GM19372 (cell line): ENCODE results near the gene SIRPA.

ENCODE experiments used
- ATAC-seq: cut with Tn5 transposase; IDR thresholded peaks from one replicate; pipeline ENCODE4 v1.9.1; 2021; ENCODE audit warnings: mild to moderate bottlenecking, low read depth, moderate library complexity; ENCODE audit not compliant: unreplicated experiment

Gene SIRPA

GRCh38 chr20:1927217-1927616 lies 32.0 kb downstream of the SIRPA start:
- ATAC-seq: no peak

GRCh38 chr20:1928154-1928553 lies 32.9 kb downstream of the SIRPA start:
- ATAC-seq: no peak

GRCh38 chr20:1928782-1929181 lies 33.6 kb downstream of the SIRPA start:
- ATAC-seq: no peak

- no peak for ATAC-seq
Observed at GRCh38 chr20:1929460-1929859, 34.3 kb downstream of the SIRPA start.

- no peak for ATAC-seq
Observed at GRCh38 chr20:1930165-1930564, 35.0 kb downstream of the SIRPA start.

GRCh38 chr20:1931830-1932229 lies 36.6 kb downstream of the SIRPA start:
- ATAC-seq: no peak

- no peak for ATAC-seq
Observed at GRCh38 chr20:1932971-1933370, 37.8 kb downstream of the SIRPA start.

- ATAC-seq: no peak
Observed at GRCh38 chr20:1933465-1933870, 38.3 kb downstream of the SIRPA start.

GRCh38 chr20:1934156-1934555 lies 38.9 kb downstream of the SIRPA start:
- no peak for ATAC-seq

GRCh38 chr20:1934721-1935573 lies 39.7 kb downstream of the SIRPA start:
- ATAC-seq: no peak

GRCh38 chr20:1935696-1936366 lies 40.6 kb downstream of the SIRPA start:
- ATAC-seq: no peak

GRCh38 chr20:1937316-1937976 lies 42.2 kb downstream of the SIRPA start:
- ATAC-seq: no peak

- no peak for ATAC-seq
Observed at GRCh38 chr20:1938464-1939269, 43.5 kb downstream of the SIRPA start.

- no peak for ATAC-seq
Observed at GRCh38 chr20:1939270-1939595, 44.0 kb downstream of the SIRPA start.

- ATAC-seq: no peak
Observed at GRCh38 chr20:1940581-1940980, 45.4 kb downstream of the SIRPA start.

- ATAC-seq: no peak
Observed at GRCh38 chr20:1941226-1941625, 46.0 kb downstream of the SIRPA start.

- no peak for ATAC-seq
Observed at GRCh38 chr20:1942061-1942460, 46.9 kb downstream of the SIRPA start.

- no peak for ATAC-seq
Observed at GRCh38 chr20:1942486-1943274, 47.5 kb downstream of the SIRPA start.

- ATAC-seq: no peak
Observed at GRCh38 chr20:1943275-1944002, 48.2 kb downstream of the SIRPA start.
